Stimulated activated CD8-positive, alpha-beta memory T cell treated with anti-CD3 and anti-CD28 coated beads, Interleukin-7, amount 100 ng/mL, for 1 hour (primary cell): ENCODE results near the gene ADAM30.

Experiments used
- DNase-seq, 2 donors: peaks; one replicate each; pipeline ENCODE4 v3.0.0-alpha.2; 2020; ENCODE audit warnings: low read depth in 2 of 2

ADAM30 gene

DNA sequence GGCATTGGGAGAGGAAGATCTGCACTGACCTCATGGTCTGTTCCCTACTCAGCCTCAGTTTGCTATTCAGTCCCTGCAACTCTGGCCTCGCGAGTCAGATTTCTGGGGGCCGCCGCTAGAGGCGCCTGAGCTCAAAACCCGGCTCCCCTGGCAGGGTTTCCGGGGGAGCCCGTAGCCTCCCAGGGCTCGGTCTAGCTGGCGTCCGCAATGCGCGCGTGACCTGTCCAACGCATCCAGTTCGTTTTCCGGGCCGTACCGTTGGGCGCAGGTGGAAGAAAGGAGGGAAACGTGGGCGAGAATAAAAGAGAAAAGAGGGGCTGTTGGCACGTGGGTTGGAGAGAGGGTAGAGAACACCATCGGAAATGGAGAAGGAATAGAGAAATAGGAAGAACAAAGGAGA lies at the start of gene ADAM30:
Gene ADAM30, minus strand, starts transcription at position 213 of the 400 bp plus-strand sequence. Its CDS starts 179 bp downstream, at position 34.
- DNase-seq = no peak

DNA sequence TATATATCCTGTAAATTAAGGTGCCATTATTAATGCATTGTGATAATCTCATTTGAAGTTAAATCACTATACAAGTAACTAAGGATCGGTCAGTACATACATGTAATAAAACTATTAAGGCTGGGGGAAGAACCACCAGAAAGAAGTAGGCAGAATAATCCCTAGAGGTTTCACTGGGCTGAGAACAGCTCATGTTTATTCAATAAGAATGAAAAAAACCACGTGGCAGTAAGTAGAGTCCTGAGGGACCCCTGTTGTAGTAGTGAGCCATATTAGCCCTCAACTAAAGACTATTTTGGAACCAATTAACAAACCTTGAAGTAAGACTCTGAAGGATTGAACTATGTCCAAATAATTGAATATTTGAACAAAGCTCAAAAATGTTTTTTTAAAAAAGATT lies 46.9 kb upstream of the ADAM30 start:
- DNase-seq = no peak

DNA sequence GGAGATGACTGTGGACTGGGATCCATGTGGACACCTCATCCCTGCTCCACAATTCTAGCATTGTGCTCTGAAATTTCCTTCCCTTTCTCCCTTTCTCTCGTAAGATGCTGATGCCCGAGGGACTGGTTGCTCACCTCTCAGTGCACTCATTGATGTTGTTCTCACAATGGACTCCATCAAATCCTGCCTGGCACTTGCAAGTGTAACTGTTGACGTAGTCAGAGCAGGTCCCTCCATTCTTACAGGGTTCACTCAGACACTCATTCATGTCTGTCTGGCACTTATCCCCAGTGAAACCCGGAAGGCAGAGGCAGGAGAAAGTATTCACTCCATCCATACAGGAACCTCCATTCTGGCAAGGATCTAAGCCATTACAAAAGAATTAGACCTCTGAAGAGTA lies 45.1 kb upstream of the ADAM30 start:
- no peak for DNase-seq

DNA sequence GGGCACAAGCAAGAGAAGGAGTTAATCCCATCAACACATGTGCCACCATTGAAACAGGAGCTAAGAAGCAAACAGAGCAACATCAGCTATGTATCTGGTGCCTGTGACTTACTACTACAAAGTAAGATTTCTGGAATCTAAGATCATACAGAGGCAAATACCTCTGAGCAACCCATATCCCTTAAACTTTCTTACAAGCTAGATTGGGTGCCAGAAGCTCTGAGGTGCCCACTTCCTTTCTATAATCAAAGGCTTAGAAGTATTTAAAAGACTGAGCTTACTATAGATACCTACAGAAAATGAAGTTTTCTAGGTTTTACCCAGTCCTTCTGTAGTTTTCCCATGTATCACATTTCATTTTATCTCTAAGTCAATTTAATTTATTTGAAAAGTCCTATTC lies 44.4 kb upstream of the ADAM30 start:
- DNase-seq = no peak

DNA sequence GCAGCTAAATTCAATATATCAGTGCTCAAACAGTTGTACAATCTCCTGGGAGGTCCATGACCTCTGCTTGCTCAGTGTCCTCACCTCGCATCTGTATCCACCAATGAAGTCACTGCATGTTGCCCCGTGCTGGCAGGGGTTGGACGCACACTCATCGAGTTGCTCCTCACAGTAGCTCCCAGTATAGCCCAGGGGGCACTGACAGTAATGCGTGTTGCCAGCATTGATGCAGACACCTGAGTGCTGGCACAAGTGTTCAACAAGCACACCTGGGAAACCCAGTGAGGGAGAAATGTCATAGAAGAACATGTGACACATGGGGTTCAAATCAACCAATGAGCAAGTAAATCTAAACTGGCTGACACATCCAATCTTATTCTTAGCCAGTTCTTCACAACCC lies 40.9 kb upstream of the ADAM30 start:
- no peak for DNase-seq

DNA sequence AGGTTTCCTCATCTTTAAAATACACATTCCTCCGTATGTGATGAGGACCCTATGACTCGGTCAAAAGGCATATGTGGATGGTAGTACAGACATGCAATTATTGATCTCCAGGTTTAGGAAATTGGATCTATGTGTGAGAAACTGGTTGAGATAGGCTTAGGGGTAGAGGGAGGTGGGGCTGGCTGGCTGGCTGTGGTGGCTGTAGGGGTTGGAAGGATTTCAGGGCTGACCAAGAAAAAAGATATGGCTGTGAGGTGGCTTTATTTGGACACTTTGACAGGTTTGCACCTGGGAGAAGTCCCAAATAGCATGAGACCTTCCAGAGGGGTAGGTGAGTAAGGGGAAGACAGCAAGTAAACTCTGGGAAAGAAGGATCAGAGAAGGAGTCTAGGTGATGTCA lies 39.6 kb upstream of the ADAM30 start:
- DNase-seq = no peak

DNA sequence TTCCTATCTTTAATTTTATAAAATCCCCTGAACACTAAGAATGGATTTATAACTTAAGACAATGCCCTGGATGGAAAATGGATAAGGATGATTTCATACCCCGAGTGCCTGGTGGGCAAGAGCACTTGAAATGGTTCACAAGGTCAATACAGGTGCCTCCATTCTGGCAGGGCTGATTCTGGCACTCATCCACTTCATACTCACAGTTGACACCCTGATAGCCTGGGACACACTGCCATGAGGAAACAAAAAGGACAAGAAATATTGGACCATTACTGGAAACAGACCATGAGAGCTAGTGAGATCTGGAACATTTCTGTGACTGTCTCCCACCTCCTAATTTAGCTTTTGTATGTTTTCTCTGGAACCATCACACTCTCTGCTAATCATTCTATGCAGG lies 39.1 kb upstream of the ADAM30 start:
- no peak for DNase-seq

DNA sequence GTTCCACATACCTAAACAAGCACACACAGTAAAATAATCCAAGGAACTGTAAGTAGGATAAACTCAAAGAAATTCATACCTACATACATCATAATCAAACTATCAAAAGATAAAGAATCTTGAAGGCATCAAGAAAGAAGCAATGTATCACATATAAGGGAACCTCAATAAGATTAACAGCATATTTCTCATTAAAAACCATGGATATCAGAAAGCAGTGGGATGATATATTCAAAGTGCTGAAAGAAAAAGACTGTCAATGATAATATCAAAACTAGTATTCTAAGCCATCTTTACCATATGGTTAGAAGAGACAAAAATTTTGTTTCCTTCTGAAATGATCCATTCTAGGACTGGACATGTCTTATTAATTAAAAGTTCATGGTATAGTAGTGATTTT lies 37.1 kb upstream of the ADAM30 start:
- no peak for DNase-seq

DNA sequence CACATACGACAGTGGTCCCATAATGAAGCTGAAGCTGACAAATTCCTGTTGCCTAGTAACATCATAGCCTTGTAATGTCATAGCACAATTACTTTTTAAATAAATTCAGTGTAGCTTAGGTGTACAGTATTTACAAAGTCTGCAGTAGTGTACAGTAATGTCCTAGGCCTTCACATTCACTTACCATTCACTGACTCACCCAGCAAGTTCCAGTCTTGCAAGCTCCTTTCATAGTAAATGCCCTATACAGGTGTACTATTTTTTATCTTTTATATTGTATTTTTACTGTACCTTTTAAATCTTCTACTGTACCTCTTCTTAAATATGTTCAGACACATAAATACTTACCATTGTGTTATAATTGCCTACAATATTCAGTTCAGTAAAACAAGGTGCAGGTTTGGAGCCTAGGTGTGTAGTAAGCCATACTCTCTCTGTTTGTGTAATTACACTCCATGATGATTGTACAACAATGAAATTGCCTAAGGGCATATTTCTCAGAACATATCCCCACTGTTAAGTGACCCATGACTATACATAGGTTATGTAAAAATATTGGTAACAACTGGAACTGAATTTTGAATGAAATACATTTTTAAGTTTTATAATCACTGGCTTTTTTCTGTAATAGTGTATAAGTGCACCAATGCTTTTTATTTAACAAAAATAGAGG lies 33.5 kb upstream of the ADAM30 start:
- no peak for DNase-seq

DNA sequence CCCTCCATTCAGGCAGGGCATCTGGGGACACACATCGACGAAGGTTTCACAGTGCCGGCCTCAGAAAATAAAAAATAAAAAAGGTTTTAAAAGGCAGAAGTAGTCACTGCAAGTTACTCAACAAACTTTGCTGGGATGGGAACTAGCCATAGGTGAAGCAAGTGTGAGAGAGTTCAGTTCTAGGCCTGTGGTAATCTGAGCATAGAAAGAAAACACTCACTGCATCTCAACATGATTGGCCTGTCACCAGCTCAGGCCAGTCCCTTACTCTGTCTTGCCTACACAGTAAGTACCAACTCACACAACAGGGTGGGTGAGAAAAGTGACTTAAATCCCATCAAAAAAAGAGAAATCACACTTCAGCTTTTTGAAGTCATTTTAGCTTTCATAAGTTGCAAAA lies 30.2 kb upstream of the ADAM30 start:
- DNase-seq = no peak

DNA sequence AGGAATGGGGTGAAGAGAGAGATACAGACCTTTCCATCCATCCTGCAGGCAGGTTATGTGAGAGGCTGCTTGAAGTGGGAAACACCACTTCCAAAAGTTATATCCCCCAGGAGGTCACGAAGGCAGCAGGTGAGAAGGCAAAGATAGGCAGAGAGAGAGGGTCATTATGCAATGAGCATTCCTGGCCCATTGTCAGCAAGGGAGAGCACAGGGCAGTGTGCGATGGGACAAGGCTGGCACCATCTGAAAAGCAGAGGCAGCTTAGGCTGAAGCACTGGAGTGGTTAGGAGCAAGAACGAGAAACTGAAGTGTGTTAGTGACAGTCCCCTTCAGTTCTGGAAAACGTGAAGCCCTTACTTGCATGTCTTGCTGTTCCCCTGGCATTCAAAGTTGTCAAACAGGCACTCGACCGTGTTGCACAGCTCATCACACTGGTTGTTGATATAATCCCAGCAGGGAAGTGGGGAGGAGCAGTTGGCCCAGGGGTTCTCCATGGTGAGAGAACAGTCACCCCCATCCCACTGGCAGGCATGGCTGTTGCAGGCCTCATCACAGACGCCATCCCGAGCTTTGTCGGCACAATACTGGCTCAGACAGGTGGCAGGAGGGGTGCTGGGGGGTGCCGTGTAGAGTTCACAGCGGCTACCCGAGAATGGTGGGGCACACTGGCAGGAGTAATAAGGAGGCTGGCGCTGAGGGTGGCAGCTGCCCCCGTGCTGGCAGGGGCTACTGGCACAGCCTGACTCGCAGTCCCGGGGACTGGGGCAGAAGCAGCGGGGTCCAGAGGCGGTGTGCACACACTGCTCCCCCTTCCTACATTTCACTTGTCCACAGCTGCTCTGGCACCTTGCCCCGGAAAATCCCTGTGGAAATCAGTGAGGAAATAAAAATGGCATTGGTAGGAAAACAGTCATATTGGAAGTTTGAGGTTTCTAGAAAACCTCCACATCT lies 28.9 kb upstream of the ADAM30 start:
- DNase-seq = no peak

DNA sequence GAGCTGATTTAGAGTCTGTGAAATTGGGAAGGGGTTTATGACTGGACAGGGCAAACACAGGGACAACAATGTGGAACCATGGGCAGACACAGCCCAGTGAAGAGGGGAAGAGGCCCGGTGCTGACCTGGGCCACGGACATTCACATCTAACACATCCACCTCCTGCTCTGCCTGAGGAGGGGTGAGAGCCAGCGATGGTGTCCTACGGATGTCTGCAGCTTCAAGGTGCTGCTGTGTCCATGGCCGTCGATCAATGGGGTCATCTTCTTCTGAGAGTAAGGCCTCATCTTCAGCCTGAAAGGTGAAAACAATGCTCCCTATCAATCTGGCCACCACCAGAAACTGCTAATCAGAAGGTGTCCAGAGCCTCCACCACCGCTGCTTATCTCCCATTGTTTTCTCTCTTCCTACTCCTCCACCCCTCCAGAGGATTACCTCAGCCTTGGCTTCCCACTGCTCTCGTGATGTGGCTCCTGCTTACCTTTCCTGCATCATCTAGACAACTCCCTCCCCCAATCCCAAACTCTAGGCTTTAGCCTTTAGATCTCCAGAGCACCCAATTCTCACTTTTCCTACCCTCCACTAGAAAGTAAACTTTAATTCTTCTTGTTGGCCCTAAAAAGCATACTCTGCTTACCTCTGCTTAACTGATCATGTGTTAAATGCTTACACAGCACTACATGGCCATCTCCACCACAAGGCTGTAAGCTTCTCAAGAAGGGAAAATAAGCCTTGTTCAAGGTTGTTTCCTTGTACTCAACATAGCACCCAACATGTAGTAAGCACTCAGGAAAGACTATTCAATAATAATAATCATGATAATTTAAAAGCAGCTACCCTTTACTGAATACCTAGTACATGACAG lies 24.0 kb upstream of the ADAM30 start:
- DNase-seq = no peak

DNA sequence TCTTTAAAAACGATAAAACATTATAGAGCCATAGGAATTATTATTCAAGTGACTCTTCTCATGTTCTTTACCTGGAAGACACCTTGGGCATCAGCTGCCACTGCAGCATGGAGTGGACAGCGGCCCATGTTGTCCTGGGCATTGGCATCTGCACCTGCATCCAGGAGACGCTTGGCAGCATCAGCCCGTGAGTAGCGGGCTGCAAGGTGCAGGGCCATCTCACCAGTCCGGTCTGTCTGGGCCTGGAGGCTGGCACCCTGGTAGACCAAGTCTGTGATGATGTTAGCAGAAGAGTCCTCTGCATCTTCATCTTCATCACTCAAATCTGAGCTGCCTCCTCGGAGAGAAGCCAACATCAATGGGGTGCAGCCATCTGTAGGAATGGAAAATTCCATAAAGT lies 22.9 kb upstream of the ADAM30 start:
- no peak for DNase-seq

DNA sequence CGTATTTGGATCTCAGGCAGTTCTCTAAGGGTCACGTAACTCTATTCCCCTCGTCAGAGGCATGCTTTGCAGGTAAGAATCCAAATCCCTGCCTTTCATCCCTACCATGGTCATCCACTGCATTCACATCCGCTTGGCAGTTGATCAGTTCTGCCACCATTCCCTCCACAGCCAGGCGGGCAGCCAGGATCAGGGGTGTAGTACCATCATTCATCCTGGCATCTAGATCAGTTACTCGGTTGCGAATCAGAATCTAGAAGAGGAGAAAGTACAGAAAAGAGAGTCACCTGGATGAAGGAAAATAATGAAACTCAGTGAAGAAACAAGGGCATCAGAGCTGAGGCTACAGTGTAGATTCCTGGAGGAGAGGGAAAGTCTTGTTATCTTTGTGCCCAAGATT lies 22.0 kb upstream of the ADAM30 start:
- DNase-seq = no peak

DNA sequence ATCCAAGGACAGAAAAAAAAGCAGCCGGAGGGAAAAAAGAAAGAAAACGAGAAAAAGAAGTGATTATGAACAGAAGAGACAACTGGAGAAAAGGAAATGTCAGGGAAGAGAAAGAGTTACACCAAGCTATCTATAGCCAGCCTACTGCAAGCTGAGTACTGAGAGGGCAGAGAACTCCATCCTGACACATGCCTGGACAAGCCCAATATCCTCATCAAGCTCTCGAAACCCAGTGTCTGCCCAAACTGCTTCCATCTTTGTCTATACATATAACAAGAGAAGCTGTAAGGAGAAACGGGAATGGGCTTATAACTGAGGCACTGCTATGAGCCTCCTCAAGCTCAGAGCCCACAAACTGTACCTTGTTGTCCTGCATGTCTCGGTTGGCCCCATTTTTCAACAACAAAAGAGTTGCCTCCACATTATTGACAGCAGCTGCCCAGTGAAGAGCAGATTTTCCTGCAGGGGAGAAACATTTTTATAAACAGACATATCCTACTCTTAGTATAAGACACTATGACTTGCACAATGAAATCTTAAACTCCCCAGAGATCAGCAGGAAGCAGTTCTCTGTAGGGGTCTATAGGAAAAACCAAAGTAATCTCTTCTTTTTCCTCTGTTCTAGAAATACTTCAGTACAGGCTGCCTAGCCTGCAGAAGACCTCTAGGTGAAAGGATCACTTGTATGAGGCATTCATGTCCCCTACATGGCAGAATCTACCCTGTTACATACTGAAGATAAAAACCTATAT lies 21.2 kb upstream of the ADAM30 start:
- no peak for DNase-seq

DNA sequence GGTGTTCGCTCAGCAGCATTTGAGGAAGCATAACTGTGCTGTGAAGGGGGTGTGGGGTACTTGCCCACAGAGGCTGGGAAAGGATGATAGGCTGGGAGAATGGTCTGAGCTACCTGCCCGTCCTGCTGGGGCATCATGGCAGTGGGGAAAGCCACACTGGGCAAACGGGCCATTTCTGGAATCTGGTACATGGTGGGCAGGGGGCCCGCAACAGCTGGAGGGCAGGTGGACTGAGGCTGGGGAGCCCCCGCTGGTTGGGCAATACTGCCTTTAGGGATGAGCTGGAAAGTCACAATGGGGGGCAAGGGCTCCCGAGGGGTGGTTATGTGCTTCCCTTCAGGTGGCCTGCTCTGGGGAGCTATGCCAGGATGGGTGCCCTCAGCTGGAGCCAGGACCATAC lies 19.2 kb upstream of the ADAM30 start:
- no peak for DNase-seq

DNA sequence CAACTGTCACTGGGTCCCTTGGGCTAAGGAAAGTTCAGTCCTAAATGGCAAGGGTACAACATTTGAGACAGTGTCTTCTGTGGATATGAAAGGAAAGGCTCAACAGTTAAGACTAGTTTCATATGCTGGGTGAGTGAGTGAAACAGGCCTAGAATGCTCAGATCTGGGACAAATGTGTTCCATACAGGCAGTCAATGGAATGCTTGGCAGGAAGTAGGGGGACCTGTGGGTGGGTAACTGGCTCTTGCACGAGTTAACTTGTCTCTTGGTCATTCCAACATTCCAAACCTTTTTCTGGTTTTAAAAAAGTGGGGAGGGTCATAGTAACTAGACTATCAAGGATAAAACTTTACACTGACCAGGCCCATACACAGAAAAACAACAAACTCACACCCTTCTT lies 17.8 kb upstream of the ADAM30 start:
- no peak for DNase-seq

DNA sequence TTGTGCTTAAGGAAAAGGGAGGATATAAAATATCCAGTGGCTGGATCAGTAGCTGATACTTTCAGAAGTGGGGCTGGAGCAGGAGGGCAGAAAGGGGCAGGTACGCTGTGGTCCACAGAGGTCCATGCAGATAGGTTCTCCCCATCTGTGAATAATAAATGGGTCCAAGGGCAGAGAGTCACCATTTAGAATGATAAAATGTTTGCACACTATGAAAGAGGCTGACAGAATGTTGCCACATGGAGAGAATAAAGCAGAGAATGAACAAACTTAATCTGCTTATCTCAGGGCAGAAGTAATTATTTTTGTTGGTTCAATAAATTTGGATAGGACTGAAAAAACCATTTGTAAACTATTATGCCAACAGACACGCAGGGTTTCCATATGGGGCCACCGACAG lies 16.6 kb upstream of the ADAM30 start:
- no peak for DNase-seq

DNA sequence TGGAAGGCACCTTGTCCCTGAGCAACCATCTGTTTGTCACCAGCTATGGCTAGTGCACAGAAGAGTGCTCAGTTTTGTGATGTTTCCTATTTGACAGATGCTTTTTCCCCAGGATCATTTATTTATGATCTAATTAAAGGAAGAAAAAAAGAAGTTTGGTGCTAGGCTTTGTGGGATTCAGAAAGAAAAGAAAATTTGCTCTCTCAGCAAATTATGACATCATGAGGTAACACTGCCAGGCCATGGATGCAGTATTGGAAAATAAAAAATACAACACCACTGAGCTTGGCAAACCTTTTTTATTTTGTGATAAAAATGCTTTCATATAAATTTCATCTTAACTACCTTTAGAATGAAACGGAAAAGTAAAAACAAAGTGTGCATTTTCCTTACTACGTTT lies 15.5 kb upstream of the ADAM30 start:
- no peak for DNase-seq

DNA sequence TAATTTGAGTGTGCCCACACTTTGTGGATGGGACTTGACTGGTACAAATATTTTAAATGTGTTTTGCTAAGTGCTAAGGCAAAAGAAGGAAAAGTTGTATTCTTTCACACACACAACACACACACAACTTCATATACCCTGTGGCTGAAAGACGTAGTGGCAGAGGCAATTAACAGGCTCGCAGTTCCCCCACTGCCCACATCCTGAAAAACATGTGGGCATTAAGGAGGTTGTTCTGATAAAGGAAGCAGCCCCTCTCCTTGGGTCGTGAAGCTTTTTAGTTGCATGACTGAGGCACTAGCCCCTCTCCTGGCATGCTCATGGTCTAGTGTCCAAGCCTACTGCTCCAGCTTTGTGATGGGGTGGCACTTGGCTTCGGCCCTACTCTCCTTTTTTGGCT lies 14.3 kb upstream of the ADAM30 start:
- no peak for DNase-seq

DNA sequence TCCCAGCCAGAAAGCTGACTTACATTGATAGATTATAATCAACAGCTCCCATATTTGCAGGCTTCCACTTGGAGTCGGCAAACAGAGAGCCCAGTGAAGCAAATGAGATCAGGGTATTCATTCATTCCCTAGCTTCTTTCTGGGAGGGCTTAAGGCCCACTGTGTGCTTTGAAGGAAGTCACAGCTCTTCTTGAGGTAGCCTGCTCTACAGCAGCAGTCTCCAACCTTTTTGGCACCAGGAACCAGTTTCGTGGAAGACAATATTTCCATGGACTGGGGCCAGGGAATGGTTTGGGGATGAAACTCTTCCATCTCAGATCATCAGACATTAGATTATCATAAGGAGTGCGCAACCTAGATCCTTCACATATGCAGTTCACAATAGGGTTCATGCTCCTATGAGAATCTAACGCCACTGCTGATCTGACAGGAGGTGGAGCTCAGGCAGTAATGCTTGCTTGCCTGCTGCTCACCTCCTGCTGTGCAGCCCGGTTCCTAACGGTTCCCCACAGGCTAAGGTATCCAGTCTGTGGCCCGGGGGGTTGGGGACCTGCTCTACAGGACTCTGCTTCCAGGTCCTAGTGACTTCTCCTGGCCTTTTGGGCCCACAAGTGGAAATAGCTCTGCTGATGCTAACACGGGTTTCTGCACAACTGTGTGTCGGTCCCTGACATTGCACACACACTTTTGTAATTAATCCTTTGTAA lies 13.7 kb upstream of the ADAM30 start:
- DNase-seq = no peak
